GM21447 (cell line): ENCODE results near the gene ETAA1.

ENCODE experiments used
- ATAC-seq: cut with Tn5 transposase; IDR thresholded peaks from one replicate; pipeline ENCODE4 v1.9.1; 2021; ENCODE audit not compliant: unreplicated experiment

The ETAA1 gene

GRCh38 chr2:67437114-67437513 lies 40.0 kb downstream of the ETAA1 start:
- no peak for ATAC-seq

- ATAC-seq = no peak
These were observed 41.2 kb downstream of the ETAA1 start for GRCh38 chr2:67438337-67438736.

- ATAC-seq = no peak
These were observed 48.6 kb downstream of the ETAA1 start for GRCh38 chr2:67445652-67446268.

- ATAC-seq = no peak
These were observed 49.4 kb downstream of the ETAA1 start for GRCh38 chr2:67446491-67446911.

GRCh38 chr2:67448648-67449047 lies 51.5 kb downstream of the ETAA1 start:
- no peak for ATAC-seq

- no peak for ATAC-seq
These were observed 54.1 kb downstream of the ETAA1 start for GRCh38 chr2:67451086-67451832.

GRCh38 chr2:67453310-67453709 lies 56.2 kb downstream of the ETAA1 start:
- no peak for ATAC-seq

- ATAC-seq = no peak
These were observed 58.3 kb downstream of the ETAA1 start for GRCh38 chr2:67455219-67456142.

- no peak for ATAC-seq
These were observed 59.3 kb downstream of the ETAA1 start for GRCh38 chr2:67456428-67456827.

GRCh38 chr2:67457699-67458098 lies 60.6 kb downstream of the ETAA1 start:
- ATAC-seq = no peak

- ATAC-seq = no peak
These were observed 62.6 kb downstream of the ETAA1 start for GRCh38 chr2:67459761-67460160.
